Measurements from ENCODE around the gene CRYBA4. TPM values are rescaled to one million over a fixed set of nuclear protein-coding genes. Genes with fewer than 3 reads are reported as not detected.

The CRYBA4 gene
- total and polyA plus RNA-seq, 4 donors: not detected

DNA sequence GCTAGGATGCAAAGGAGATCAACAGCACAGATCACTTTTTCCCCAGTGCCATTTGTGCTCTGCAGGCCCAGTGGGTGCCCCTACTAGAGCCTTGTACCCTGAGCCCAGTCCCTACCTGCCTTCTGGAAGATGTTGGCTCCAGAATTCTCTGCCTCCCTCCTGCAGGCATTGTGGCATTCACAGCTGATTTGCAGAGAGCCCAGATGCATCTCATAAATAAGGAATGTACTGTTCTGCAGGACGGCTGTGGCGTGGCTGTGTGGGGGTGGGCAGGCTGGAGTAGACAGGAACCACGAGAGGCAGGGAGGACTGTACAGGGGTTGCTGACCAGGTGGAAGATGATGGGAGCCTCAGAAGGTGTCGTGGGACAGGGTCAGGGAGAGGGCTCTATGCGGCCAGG lies 24.4 kb downstream of the CRYBA4 start:
- H3K9me3 ChIP-seq (ENCODE audit: control insufficient read depth in 4 of 4, low read length in 3 of 4): no peaks in the 10 kb centered on the region
- no peak overlapping the region for H3K27ac ChIP-seq (ENCODE audit: low read depth in 1 of 2, low read length in 2 of 2)
- H3K4me1 ChIP-seq (ENCODE audit: control insufficient read depth in 4 of 4, insufficient read depth in 4 of 4, low read length in 3 of 4): peaks cover 0 to 10% (median under 1%) of the 10 kb centered on the region in 4 donors
- WGBS: 67% methylated on average over 5 of the region's 5 CpGs
- no peak overlapping the region for H3K4me3 ChIP-seq (ENCODE audit: low read depth in 1 of 3, low read length in 3 of 3)
- peaks cover 0 to 2% (median 0%) of the 10 kb centered on the region in 4 donors for H3K27me3 ChIP-seq (ENCODE audit: control insufficient read depth in 4 of 4, insufficient read depth in 4 of 4, low read length in 3 of 4)
- no peaks in the 10 kb centered on the region for H3K36me3 ChIP-seq (ENCODE audit: control insufficient read depth in 4 of 4, insufficient read depth in 3 of 4, low read depth in 1 of 4, low read length in 3 of 4)
- H3K9ac ChIP-seq (ENCODE audit: low read depth in 1 of 2, low read length in 2 of 2): no peak overlapping the region
- no peak for DNase-seq (ENCODE audit: low spot score)
- TF ChIP-seq HNF4A (conservative IDR thresholded peaks at IDR 0.05) (no peak), GABPA (IDR thresholded peaks at IDR 0.05 in 1 of 2, conservative IDR thresholded peaks at IDR 0.05 in 1 of 2) (no peak), RAD21 (IDR thresholded peaks at IDR 0.05) (no peak), NR2F2 (IDR thresholded peaks at IDR 0.05) (no peak), JUND (IDR thresholded peaks at IDR 0.05) (no peak), HNF4G (IDR thresholded peaks at IDR 0.05) (no peak), TAF1 (conservative IDR thresholded peaks at IDR 0.05) (no peak), RXRA (IDR thresholded peaks at IDR 0.05) (no peak), YY1 (IDR thresholded peaks at IDR 0.05) (no peak), FOXA1 (IDR thresholded peaks at IDR 0.05) (no peak)
- TF ChIP-seq, protein P1, sequence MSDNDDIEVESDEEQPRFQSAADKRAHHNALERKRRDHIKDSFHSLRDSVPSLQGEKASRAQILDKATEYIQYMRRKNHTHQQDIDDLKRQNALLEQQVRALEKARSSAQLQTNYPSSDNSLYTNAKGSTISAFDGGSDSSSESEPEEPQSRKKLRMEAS (IDR thresholded peaks at IDR 0.05): no peak
- TF ChIP-seq, protein P2, sequence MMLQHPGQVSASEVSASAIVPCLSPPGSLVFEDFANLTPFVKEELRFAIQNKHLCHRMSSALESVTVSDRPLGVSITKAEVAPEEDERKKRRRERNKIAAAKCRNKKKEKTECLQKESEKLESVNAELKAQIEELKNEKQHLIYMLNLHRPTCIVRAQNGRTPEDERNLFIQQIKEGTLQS (IDR thresholded peaks at IDR 0.05): no peak

- Histone ChIP-seq H3K27me3 (ENCODE audit: control insufficient read depth in 4 of 4, insufficient read depth in 4 of 4, low read length in 3 of 4) (peaks cover 0 to 2% (median 0%) of the 10 kb centered on the region in 4 donors), H3K27ac (ENCODE audit: low read depth in 1 of 2, low read length in 2 of 2) (no peak overlapping the region), H3K9me3 (ENCODE audit: control insufficient read depth in 4 of 4, low read length in 3 of 4) (no peaks in the 10 kb centered on the region), H3K4me3 (ENCODE audit: low read depth in 1 of 3, low read length in 3 of 3) (no peak overlapping the region), H3K36me3 (ENCODE audit: control insufficient read depth in 4 of 4, insufficient read depth in 3 of 4, low read depth in 1 of 4, low read length in 3 of 4) (no peaks in the 10 kb centered on the region), H3K9ac (ENCODE audit: low read depth in 1 of 2, low read length in 2 of 2) (no peak overlapping the region), H3K4me1 (ENCODE audit: control insufficient read depth in 4 of 4, insufficient read depth in 4 of 4, low read length in 3 of 4) (peaks cover 0 to 10% (median under 1%) of the 10 kb centered on the region in 4 donors)
- DNase-seq (ENCODE audit: low spot score): no peak
- 27% methylated on average over 17 of the region's 17 CpGs for WGBS
- TF ChIP-seq HNF4G (IDR thresholded peaks at IDR 0.05) (no peak), GABPA (IDR thresholded peaks at IDR 0.05 in 1 of 2, conservative IDR thresholded peaks at IDR 0.05 in 1 of 2) (no peak), YY1 (IDR thresholded peaks at IDR 0.05) (no peak), JUND (IDR thresholded peaks at IDR 0.05) (no peak), RAD21 (IDR thresholded peaks at IDR 0.05) (no peak), RXRA (IDR thresholded peaks at IDR 0.05) (no peak), TAF1 (conservative IDR thresholded peaks at IDR 0.05) (no peak), NR2F2 (IDR thresholded peaks at IDR 0.05) (no peak), EGR1 (IDR thresholded peaks at IDR 0.05; ENCODE audit: low read depth in 2 of 2) (no peak), HNF4A (conservative IDR thresholded peaks at IDR 0.05) (no peak), SP1 (IDR thresholded peaks at IDR 0.05) (no peak), FOXA2 (IDR thresholded peaks at IDR 0.05) (no peak), ZBTB33 (IDR thresholded peaks at IDR 0.05) (no peak), FOXA1 (IDR thresholded peaks at IDR 0.05) (no peak)
- TF ChIP-seq, protein P3, sequence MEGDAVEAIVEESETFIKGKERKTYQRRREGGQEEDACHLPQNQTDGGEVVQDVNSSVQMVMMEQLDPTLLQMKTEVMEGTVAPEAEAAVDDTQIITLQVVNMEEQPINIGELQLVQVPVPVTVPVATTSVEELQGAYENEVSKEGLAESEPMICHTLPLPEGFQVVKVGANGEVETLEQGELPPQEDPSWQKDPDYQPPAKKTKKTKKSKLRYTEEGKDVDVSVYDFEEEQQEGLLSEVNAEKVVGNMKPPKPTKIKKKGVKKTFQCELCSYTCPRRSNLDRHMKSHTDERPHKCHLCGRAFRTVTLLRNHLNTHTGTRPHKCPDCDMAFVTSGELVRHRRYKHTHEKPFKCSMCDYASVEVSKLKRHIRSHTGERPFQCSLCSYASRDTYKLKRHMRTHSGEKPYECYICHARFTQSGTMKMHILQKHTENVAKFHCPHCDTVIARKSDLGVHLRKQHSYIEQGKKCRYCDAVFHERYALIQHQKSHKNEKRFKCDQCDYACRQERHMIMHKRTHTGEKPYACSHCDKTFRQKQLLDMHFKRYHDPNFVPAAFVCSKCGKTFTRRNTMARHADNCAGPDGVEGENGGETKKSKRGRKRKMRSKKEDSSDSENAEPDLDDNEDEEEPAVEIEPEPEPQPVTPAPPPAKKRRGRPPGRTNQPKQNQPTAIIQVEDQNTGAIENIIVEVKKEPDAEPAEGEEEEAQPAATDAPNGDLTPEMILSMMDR (IDR thresholded peaks at IDR 0.05; ENCODE audit: low read depth, low read length, missing input control): no peak
- TF ChIP-seq, protein P4, sequence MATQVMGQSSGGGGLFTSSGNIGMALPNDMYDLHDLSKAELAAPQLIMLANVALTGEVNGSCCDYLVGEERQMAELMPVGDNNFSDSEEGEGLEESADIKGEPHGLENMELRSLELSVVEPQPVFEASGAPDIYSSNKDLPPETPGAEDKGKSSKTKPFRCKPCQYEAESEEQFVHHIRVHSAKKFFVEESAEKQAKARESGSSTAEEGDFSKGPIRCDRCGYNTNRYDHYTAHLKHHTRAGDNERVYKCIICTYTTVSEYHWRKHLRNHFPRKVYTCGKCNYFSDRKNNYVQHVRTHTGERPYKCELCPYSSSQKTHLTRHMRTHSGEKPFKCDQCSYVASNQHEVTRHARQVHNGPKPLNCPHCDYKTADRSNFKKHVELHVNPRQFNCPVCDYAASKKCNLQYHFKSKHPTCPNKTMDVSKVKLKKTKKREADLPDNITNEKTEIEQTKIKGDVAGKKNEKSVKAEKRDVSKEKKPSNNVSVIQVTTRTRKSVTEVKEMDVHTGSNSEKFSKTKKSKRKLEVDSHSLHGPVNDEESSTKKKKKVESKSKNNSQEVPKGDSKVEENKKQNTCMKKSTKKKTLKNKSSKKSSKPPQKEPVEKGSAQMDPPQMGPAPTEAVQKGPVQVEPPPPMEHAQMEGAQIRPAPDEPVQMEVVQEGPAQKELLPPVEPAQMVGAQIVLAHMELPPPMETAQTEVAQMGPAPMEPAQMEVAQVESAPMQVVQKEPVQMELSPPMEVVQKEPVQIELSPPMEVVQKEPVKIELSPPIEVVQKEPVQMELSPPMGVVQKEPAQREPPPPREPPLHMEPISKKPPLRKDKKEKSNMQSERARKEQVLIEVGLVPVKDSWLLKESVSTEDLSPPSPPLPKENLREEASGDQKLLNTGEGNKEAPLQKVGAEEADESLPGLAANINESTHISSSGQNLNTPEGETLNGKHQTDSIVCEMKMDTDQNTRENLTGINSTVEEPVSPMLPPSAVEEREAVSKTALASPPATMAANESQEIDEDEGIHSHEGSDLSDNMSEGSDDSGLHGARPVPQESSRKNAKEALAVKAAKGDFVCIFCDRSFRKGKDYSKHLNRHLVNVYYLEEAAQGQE (IDR thresholded peaks at IDR 0.05): no peak
- TF ChIP-seq, protein P2 (IDR thresholded peaks at IDR 0.05): no peak
- TF ChIP-seq, protein P1 (IDR thresholded peaks at IDR 0.05): no peak
Measured at GRCh38 chr22:26648011-26648497, 26.3 kb downstream of the CRYBA4 start.

Measured in liver (tissue), 9 donors.